GM19455 (cell line): Measurements from ENCODE around the gene CCDC9B.

Experiments used
- ATAC-seq: cut with Tn5 transposase; IDR thresholded peaks from one replicate; pipeline ENCODE4 v1.9.1; 2021; ENCODE audit not compliant: unreplicated experiment

Gene CCDC9B

GRCh38 chr15:40365624-40366456, 25.1 kb upstream of the CCDC9B start:
- no peak for ATAC-seq

GRCh38 chr15:40365016-40365415, 24.3 kb upstream of the CCDC9B start:
- no peak for ATAC-seq

GRCh38 chr15:40364251-40364650, 23.5 kb upstream of the CCDC9B start:
- no peak for ATAC-seq

GRCh38 chr15:40363611-40364010, 22.9 kb upstream of the CCDC9B start:
- ATAC-seq = no peak

- ATAC-seq = no peak
Observed at GRCh38 chr15:40361640-40362039, 20.9 kb upstream of the CCDC9B start.

GRCh38 chr15:40360015-40360414, 19.3 kb upstream of the CCDC9B start:
- no peak for ATAC-seq

GRCh38 chr15:40358471-40359353, 18.0 kb upstream of the CCDC9B start:
- peak; percentile 8 for ATAC-seq

- ATAC-seq = peak; percentile 85
Observed at GRCh38 chr15:40357723-40358470, 17.2 kb upstream of the CCDC9B start, which contains the start of gene DISP2. TSS of gene DISP2 (plus strand) at chr15:40358219. CDS start at chr15:40358322, 103 bp downstream.

GRCh38 chr15:40357246-40357645, 16.5 kb upstream of the CCDC9B start:
- ATAC-seq = no peak

- ATAC-seq = no peak
Observed at GRCh38 chr15:40355976-40356585, 15.3 kb upstream of the CCDC9B start.

- ATAC-seq = no peak
Observed at GRCh38 chr15:40354408-40355171, 13.9 kb upstream of the CCDC9B start.

- no peak for ATAC-seq
Observed at GRCh38 chr15:40353697-40354096, 13.0 kb upstream of the CCDC9B start.

GRCh38 chr15:40352281-40352901, 11.7 kb upstream of the CCDC9B start:
- no peak for ATAC-seq

- no peak for ATAC-seq
Observed at GRCh38 chr15:40349163-40349562, 8.4 kb upstream of the CCDC9B start.

- ATAC-seq = no peak
Observed at GRCh38 chr15:40348474-40348870, 7.7 kb upstream of the CCDC9B start.

GRCh38 chr15:40347559-40348473, 7.1 kb upstream of the CCDC9B start:
- no peak for ATAC-seq

- ATAC-seq = no peak
Observed at GRCh38 chr15:40346579-40347558, 6.1 kb upstream of the CCDC9B start.
